Vagina (tissue), 2 donors: ENCODE data around the gene EFCAB10. TPM values are rescaled to one million over a fixed set of nuclear protein-coding genes. Genes with fewer than 3 reads are reported as not detected.
A peak's percentile ranks its signal among the peaks of the same experiment; 100 is the strongest.

Experiments used
- DNase-seq, 2 donors: peaks; one replicate each; pipeline ENCODE4 v3.0.0-alpha.2; 2017; ENCODE audit errors: extremely low spot score in 2 of 2
- H3K27ac ChIP-seq: fragments of 200-600 bp; sonication (generic); one replicate; pipeline ENCODE4 v1.5.1; 2019
- H3K27me3 ChIP-seq: fragments of 200-600 bp; sonication (generic); one replicate; pipeline ENCODE4 v1.5.1; 2019
- H3K36me3 ChIP-seq, 2 donors: fragments of 200-600 bp; sonication (generic); one replicate each; pipeline ENCODE4 v1.5.1; 2017 to 2019
- H3K4me1 ChIP-seq: fragments of 200-600 bp; sonication (generic); one replicate; pipeline ENCODE4 v1.5.1; 2019
- H3K4me3 ChIP-seq, 2 donors: fragments of 200-600 bp; sonication (generic); 1 replicate in 1 of 2; 2 replicates in 1 of 2; pipeline ENCODE4 v1.5.1; 2016 to 2019
- H3K9me3 ChIP-seq: fragments of 200-600 bp; sonication (generic); one replicate; pipeline ENCODE4 v1.5.1; 2019
- CTCF ChIP-seq, 3 experiments: fragments of 450-650 bp in 2 of 3; fragments of 200-600 bp in 1 of 3; sonication (generic) in 1 of 3; IDR thresholded peaks; one replicate each; pipeline ENCODE4 v1.5.1; 2017 to 2019; ENCODE audit warnings: antibody characterized with exemption in 3 of 3, mild to moderate bottlenecking in 2 of 3, moderate library complexity in 2 of 3
- POLR2A ChIP-seq, 2 donors: fragments of 450-650 bp; IDR thresholded peaks; one replicate each; pipeline ENCODE4 v1.6.1; 2017; ENCODE audit warnings: antibody characterized with exemption in 2 of 2, mild to moderate bottlenecking in 2 of 2, moderate library complexity in 2 of 2
- POLR2AphosphoS5 ChIP-seq, 2 donors: sonication (generic); formaldehyde crosslinking; IDR thresholded peaks; one replicate each; pipeline ENCODE4 v1.9.0; 2017; ENCODE audit warnings: antibody characterized with exemption in 2 of 2, mild to moderate bottlenecking in 2 of 2, low read depth in 1 of 2; ENCODE audit not compliant: insufficient read depth in 1 of 2
- intact Hi-C: fragments of 100-400 bp; cut with DNase I; formaldehyde crosslinking; loops from one replicate; pipeline ENCODE4 v1.15.1; 2023
- total RNA-seq: library from RNA; depleted of rRNA; stranded (reverse); fragments of >200 nt; gene quantifications from one replicate; pipeline ENCODE4 v1.2.3, GENCODE V29; 2016

EFCAB10 gene
- total RNA-seq, result not detected

- no peaks in the 10 kb centered on the region for H3K9me3 ChIP-seq
- no peak within 1 kb of the TSS for H3K27ac ChIP-seq
- intact Hi-C loops, result no loop called here
- H3K4me3 ChIP-seq, result peak within 1 kb of the TSS in 1 of 2 donors; percentile 23
- no peaks in the 10 kb centered on the region for H3K36me3 ChIP-seq
- H3K27me3 ChIP-seq, result no peaks in the 10 kb centered on the region
- peak in 1 of 2 donors; percentile 77 for DNase-seq
- peaks cover 7% of the 10 kb centered on the region for H3K4me1 ChIP-seq
- no peak for TF ChIP-seq POLR2A (IDR thresholded peaks at IDR 0.05)
- no peak for TF ChIP-seq POLR2AphosphoS5 (IDR thresholded peaks at IDR 0.05; ENCODE audit: insufficient read depth in 1 of 2, low read depth in 1 of 2)
- no peak for TF ChIP-seq CTCF (IDR thresholded peaks at IDR 0.05)
These were observed at the start of gene EFCAB10 for GRCh38 chr7:105581066-105581811. EFCAB10 (minus strand) TSS chr7:105581493; CDS start chr7:105581463, 30 bp downstream.

- Histone ChIP-seq H3K27ac (no peak overlapping the region), H3K4me1 (peaks cover 8% of the 10 kb centered on the region), H3K4me3 (no peak overlapping the region), H3K27me3 (no peaks in the 10 kb centered on the region), H3K9me3 (no peaks in the 10 kb centered on the region), H3K36me3 (peaks cover 0 to 21% of the 10 kb centered on the region in 2 donors)
- intact Hi-C loops, result no loop called here
- no peak for DNase-seq
- TF ChIP-seq POLR2AphosphoS5 (IDR thresholded peaks at IDR 0.05; ENCODE audit: insufficient read depth in 1 of 2, low read depth in 1 of 2) (no peak), POLR2A (IDR thresholded peaks at IDR 0.05) (no peak), CTCF (IDR thresholded peaks at IDR 0.05) (no peak)
These were observed 44.7 kb upstream of the EFCAB10 start for GRCh38 chr7:105625986-105626385.

- Histone ChIP-seq H3K4me3 (no peak overlapping the region), H3K36me3 (peaks cover 0 to 21% of the 10 kb centered on the region in 2 donors), H3K9me3 (no peaks in the 10 kb centered on the region), H3K27me3 (no peaks in the 10 kb centered on the region), H3K4me1 (peaks cover 8% of the 10 kb centered on the region), H3K27ac (no peak overlapping the region)
- intact Hi-C loops, result no loop called here
- no peak for TF ChIP-seq POLR2AphosphoS5 (IDR thresholded peaks at IDR 0.05; ENCODE audit: insufficient read depth in 1 of 2, low read depth in 1 of 2)
- TF ChIP-seq CTCF (IDR thresholded peaks at IDR 0.05), result no peak
- no peak for TF ChIP-seq POLR2A (IDR thresholded peaks at IDR 0.05)
- DNase-seq, result no peak
These were observed 42.6 kb upstream of the EFCAB10 start for GRCh38 chr7:105623906-105624305.

GRCh38 chr7:105623378-105623777 is 42.1 kb upstream of the EFCAB10 start:
- Histone ChIP-seq H3K9me3 (no peaks in the 10 kb centered on the region), H3K4me3 (no peak overlapping the region), H3K27ac (no peak overlapping the region), H3K4me1 (peaks cover 8% of the 10 kb centered on the region), H3K36me3 (peaks cover 0 to 25% of the 10 kb centered on the region in 2 donors), H3K27me3 (no peaks in the 10 kb centered on the region)
- no peak for DNase-seq
- TF ChIP-seq POLR2AphosphoS5 (IDR thresholded peaks at IDR 0.05; ENCODE audit: insufficient read depth in 1 of 2, low read depth in 1 of 2) (no peak), CTCF (IDR thresholded peaks at IDR 0.05) (no peak), POLR2A (IDR thresholded peaks at IDR 0.05) (no peak)
- intact Hi-C loops, result no loop called here

- peaks cover 8% of the 10 kb centered on the region for H3K4me1 ChIP-seq
- no peaks in the 10 kb centered on the region for H3K27me3 ChIP-seq
- intact Hi-C loops, result no loop called here
- no peak overlapping the region for H3K27ac ChIP-seq
- H3K9me3 ChIP-seq, result no peaks in the 10 kb centered on the region
- H3K36me3 ChIP-seq, result peaks cover 0 to 36% of the 10 kb centered on the region in 2 donors
- DNase-seq, result no peak
- TF ChIP-seq CTCF (IDR thresholded peaks at IDR 0.05) (no peak), POLR2AphosphoS5 (IDR thresholded peaks at IDR 0.05; ENCODE audit: insufficient read depth in 1 of 2, low read depth in 1 of 2) (no peak), POLR2A (IDR thresholded peaks at IDR 0.05) (no peak)
- H3K4me3 ChIP-seq, result no peak overlapping the region
These were observed 40.9 kb upstream of the EFCAB10 start for GRCh38 chr7:105622106-105622731.
